Lung (tissue), 12 donors: Measurements from ENCODE around the gene CLEC4C. TPM values are rescaled to one million over a fixed set of nuclear protein-coding genes. Genes with fewer than 3 reads are reported as not detected.

Experiments used
- ATAC-seq: fragments of 200-7000 bp; cut with Tn5 transposase; one replicate; pipeline ENCODE4 v1.9.1; 2020; ENCODE audit warnings: moderate number of reproducible peaks; ENCODE audit not compliant: insufficient read depth, low FRiP score
- DNase-seq, 3 donors: peaks; one replicate each; pipeline ENCODE4 v3.0.0-alpha.2; 2013 to 2017
- H3K27ac ChIP-seq, 2 donors: one replicate each; pipeline ENCODE4 v1.5.1; 2013; ENCODE audit warnings: mild to moderate bottlenecking in 2 of 2, moderate library complexity in 2 of 2, control low read depth in 1 of 2, inconsistent platforms in 1 of 2, low read depth in 1 of 2, low read length in 1 of 2
- H3K27me3 ChIP-seq, 3 donors: one replicate each; pipeline ENCODE4 v1.5.1; 2013; ENCODE audit warnings: low read length in 2 of 3; ENCODE audit not compliant: control insufficient read depth in 3 of 3, insufficient read depth in 3 of 3
- H3K36me3 ChIP-seq, 4 donors: one replicate each; pipeline ENCODE4 v1.5.1; 2013; ENCODE audit warnings: low read length in 4 of 4, mild to moderate bottlenecking in 1 of 4, moderate library complexity in 1 of 4; ENCODE audit not compliant: control insufficient read depth in 4 of 4, insufficient read depth in 4 of 4
- H3K4me1 ChIP-seq, 5 donors: one replicate each; pipeline ENCODE4 v1.5.1; 2013; ENCODE audit warnings: low read length in 5 of 5, mild to moderate bottlenecking in 2 of 5, moderate library complexity in 1 of 5; ENCODE audit not compliant: control insufficient read depth in 5 of 5, insufficient read depth in 5 of 5
- H3K4me3 ChIP-seq: one replicate; pipeline ENCODE4 v1.5.1; 2013; ENCODE audit warnings: mild to moderate bottlenecking, control low read depth, moderate library complexity
- H3K9ac ChIP-seq, 2 donors: one replicate each; pipeline ENCODE4 v1.5.1; 2013; ENCODE audit warnings: low read length in 2 of 2, control low read depth in 1 of 2; ENCODE audit not compliant: insufficient read depth in 1 of 2
- H3K9me3 ChIP-seq, 4 donors: one replicate each; pipeline ENCODE4 v1.5.1; 2013; ENCODE audit warnings: low read length in 3 of 4, mild to moderate bottlenecking in 1 of 4, moderate library complexity in 1 of 4; ENCODE audit not compliant: control insufficient read depth in 4 of 4, insufficient read depth in 3 of 4
- CTCF ChIP-seq: IDR thresholded peaks from 2 replicates; pipeline ENCODE4 v1.5.1; 2012; ENCODE audit warnings: mild to moderate bottlenecking; ENCODE audit errors: control extremely low read depth, extremely low read depth
- WGBS, 2 donors: extraction: QIAGEN DNeasy Blood & Tissue Kit; methylation state at CpG; one replicate each; pipeline ENCODE4 v1.1.7; 2013; 5-methylcytosine and 5-hydroxymethylcytosine counted together
- polyA plus RNA-seq, 2 donors: library from polyadenylated mRNA; stranded (reverse); fragments of 200-250 nt; gene quantifications; one replicate each; pipeline ENCODE4 v1.2.1, GENCODE V29; 2013
- total RNA-seq, 2 donors: library from RNA; depleted of rRNA in 1 of 2; stranded (reverse); fragments of >200 nt in 1 of 2; gene quantifications; one replicate each; pipeline ENCODE4 v1.2.1, GENCODE V29; 2014 to 2021
- donor health status: control.
- donor health status: control.
- donor health status: Bipolar disorder and iron deficiency.
- donor health status: healthy.
- donor health status: DM: yes; HTN: yes; CAD: no.

Gene CLEC4C
- total and polyA plus RNA-seq, 4 donors, result 0.08 to 0.60 TPM; not detected in 2

- DNase-seq (no peak), ATAC-seq (no peak)
- no peak for TF ChIP-seq CTCF
- Histone ChIP-seq H3K27me3 (no peaks in the 10 kb centered on the region), H3K9ac (no peak overlapping the region), H3K4me1 (no peaks in the 10 kb centered on the region), H3K9me3 (no peaks in the 10 kb centered on the region), H3K27ac (no peak overlapping the region), H3K4me3 (no peak overlapping the region), H3K36me3 (no peaks in the 10 kb centered on the region)
- WGBS, 2 donors, result 29 to 32% methylated on average over 4 of the region's 4 CpGs
Measured at GRCh38 chr12:7729746-7730145, 17.4 kb downstream of the CLEC4C start.

GRCh38 chr12:7723926-7724325 is 23.2 kb downstream of the CLEC4C start:
- no peaks in the 10 kb centered on the region for H3K36me3 ChIP-seq
- H3K4me1 ChIP-seq, result no peaks in the 10 kb centered on the region
- TF ChIP-seq CTCF, result no peak
- no peaks in the 10 kb centered on the region for H3K27me3 ChIP-seq
- H3K9ac ChIP-seq, result no peak overlapping the region
- H3K27ac ChIP-seq, result no peak overlapping the region
- no peaks in the 10 kb centered on the region for H3K9me3 ChIP-seq
- DNase-seq (no peak), ATAC-seq (no peak)
- WGBS, 2 donors, result 44 to 69% methylated on average over 3 of the region's 3 CpGs
- H3K4me3 ChIP-seq, result no peak overlapping the region

- Histone ChIP-seq H3K4me1 (no peaks in the 10 kb centered on the region), H3K27me3 (peaks cover 0 to 3% (median 0%) of the 10 kb centered on the region in 3 donors), H3K4me3 (no peak overlapping the region), H3K9me3 (no peaks in the 10 kb centered on the region), H3K36me3 (no peaks in the 10 kb centered on the region), H3K9ac (no peak overlapping the region), H3K27ac (no peak overlapping the region)
- TF ChIP-seq CTCF, result no peak
- DNase-seq (no peak), ATAC-seq (no peak)
- WGBS, 2 donors, result 51 to 62% methylated on average over 15 of the region's 15 CpGs
Measured at GRCh38 chr12:7719946-7720730, 27.0 kb downstream of the CLEC4C start.
